Measurements from ENCODE around the gene DEK.

GRCh38 chr6:18182568-18182967 is 81.8 kb downstream of the DEK start:
- TF ChIP-seq CTCF (IDR thresholded peaks at IDR 0.05) = no peak
- no peak for TF ChIP-seq POLR2A (IDR thresholded peaks at IDR 0.05)
